Cardiac muscle cell (in vitro differentiated cells and primary cell): ENCODE data around the gene CATSPERD. TPM values are rescaled to one million over a fixed set of nuclear protein-coding genes. Genes with fewer than 3 reads are reported as not detected.

ENCODE experiments used
- DNase-seq, 2 donors: peaks; one replicate each; pipeline versions ENCODE4 v3.0.0 to v3.0.0-alpha.2; 2010 to 2017; ENCODE audit warnings: low read depth in 1 of 2, low spot score in 1 of 2
- H3K27ac ChIP-seq: fragments of 200-600 bp; sonication (generic); 2 replicates; pipeline ENCODE4 v1.5.1; 2016
- H3K27me3 ChIP-seq: fragments of 200-600 bp; sonication (generic); 2 replicates; pipeline ENCODE4 v1.6.0; 2016; ENCODE audit warnings: control low read depth
- H3K36me3 ChIP-seq: fragments of 200-600 bp; sonication (generic); 2 replicates; pipeline ENCODE4 v1.5.1; 2016; ENCODE audit warnings: control low read depth
- H3K4me1 ChIP-seq: fragments of 200-600 bp; sonication (generic); 2 replicates; pipeline ENCODE4 v1.8.1; 2017; ENCODE audit warnings: low read depth, mild to moderate bottlenecking, mixed run types
- H3K4me3 ChIP-seq: fragments of 200-600 bp; sonication (generic); 2 replicates; pipeline ENCODE4 v1.5.1; 2016; ENCODE audit warnings: mild to moderate bottlenecking
- H3K9me3 ChIP-seq: fragments of 200-600 bp; sonication (generic); 2 replicates; pipeline ENCODE4 v1.5.1; 2017; ENCODE audit warnings: low read depth, mild to moderate bottlenecking, control low read depth
- CTCF ChIP-seq: IDR thresholded peaks from 2 replicates; pipeline ENCODE4 v1.5.1; 2012; ENCODE audit warnings: low read depth, mild to moderate bottlenecking, low read length
- polyA plus RNA-seq: library from polyadenylated mRNA; unstranded; fragments of >200 nt; fragmentation: Nextera tagmentation; extraction: Ambion mirVana; gene quantifications from 2 replicates; pipeline ENCODE4 v1.2.1, GENCODE V29; 2016
- total RNA-seq: library from RNA; depleted of rRNA; stranded (reverse); fragments of >200 nt; gene quantifications from 2 replicates; pipeline ENCODE4 v1.2.3, GENCODE V29; 2016

CATSPERD gene
- total and polyA plus RNA-seq, 2 experiments from 2014 or later: not detected

DNA sequence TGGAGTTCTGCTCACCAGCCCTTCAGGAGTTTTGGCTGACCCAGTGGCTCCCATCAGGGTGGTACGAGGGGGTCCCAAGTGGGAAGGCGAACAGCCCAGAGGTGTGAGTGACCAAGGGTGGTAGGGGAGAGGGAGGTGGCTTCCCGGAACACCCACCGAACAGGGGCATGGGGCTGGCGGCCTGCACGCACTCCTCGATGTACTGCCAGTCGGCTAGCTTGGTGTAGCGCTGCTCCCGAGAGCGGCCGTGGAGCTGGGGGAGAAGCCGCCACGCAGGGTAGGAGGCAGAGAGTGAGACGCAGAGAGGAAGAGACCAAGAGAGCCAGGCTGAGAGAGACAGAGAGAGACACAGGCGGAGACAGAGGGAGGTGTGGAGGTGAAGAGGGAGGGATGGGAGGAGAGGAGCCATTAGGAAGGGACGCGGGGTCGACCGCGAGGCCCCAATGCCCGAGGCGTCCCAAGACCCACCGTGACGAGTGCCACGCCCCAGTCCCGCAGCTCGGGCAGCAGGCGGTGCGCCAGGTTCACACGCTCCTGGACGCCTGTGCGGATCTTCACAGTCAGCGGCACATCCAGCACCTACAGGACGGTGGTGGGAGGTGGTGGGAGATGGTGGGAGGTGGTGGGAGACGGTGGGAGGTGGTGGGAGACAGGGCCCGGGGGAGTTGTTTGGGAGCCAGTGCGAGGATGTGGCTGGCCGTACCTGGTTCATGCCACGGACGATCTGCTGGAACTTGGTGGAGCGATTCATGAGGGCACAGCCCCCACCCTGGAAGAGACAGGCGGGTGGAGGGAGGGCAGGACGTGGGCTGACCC is 66.4 kb downstream of the CATSPERD start:
- H3K36me3 ChIP-seq: peaks cover 16% of the 10 kb centered on the region
- no peak overlapping the region for H3K4me3 ChIP-seq
- no peaks in the 10 kb centered on the region for H3K4me1 ChIP-seq
- DNase-seq: no peak
- H3K27ac ChIP-seq: no peak overlapping the region
- no peaks in the 10 kb centered on the region for H3K27me3 ChIP-seq
- no peak for TF ChIP-seq CTCF
- no peaks in the 10 kb centered on the region for H3K9me3 ChIP-seq

GRCh38 chr19:5787409-5788182 is 67.2 kb downstream of the CATSPERD start:
- no peaks in the 10 kb centered on the region for H3K4me1 ChIP-seq
- H3K27ac ChIP-seq: no peak overlapping the region
- H3K36me3 ChIP-seq: peaks cover 16% of the 10 kb centered on the region
- H3K9me3 ChIP-seq: no peaks in the 10 kb centered on the region
- H3K4me3 ChIP-seq: no peak overlapping the region
- DNase-seq: no peak
- H3K27me3 ChIP-seq: no peaks in the 10 kb centered on the region
- no peak for TF ChIP-seq CTCF

DNA sequence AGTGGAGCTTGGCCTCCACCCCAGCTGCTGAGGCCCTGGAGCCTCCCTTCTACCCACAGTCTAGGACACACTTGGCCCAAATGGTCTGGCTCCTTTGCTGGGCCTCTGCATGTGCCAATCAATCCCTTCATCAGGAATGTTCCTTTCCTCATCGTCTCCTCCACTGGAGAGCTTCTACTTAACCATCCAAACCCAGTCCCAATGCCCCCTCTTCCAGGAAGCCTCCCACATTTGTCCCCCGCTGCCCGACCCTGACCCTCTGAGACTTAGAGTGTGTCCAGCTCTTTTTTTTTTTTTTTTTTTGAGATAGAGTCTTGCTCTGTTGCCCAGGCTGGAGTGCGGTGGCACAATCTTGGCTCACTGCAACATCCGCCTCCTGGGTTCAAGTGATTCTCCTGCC is 68.0 kb downstream of the CATSPERD start:
- Histone ChIP-seq H3K4me3 (no peak overlapping the region), H3K27ac (no peak overlapping the region), H3K36me3 (peaks cover 16% of the 10 kb centered on the region), H3K27me3 (no peaks in the 10 kb centered on the region), H3K4me1 (no peaks in the 10 kb centered on the region), H3K9me3 (no peaks in the 10 kb centered on the region)
- DNase-seq: no peak
- TF ChIP-seq CTCF: no peak

GRCh38 chr19:5789351-5789761 is 68.9 kb downstream of the CATSPERD start:
- Histone ChIP-seq H3K4me3 (no peak overlapping the region), H3K36me3 (peaks cover 16% of the 10 kb centered on the region), H3K9me3 (no peaks in the 10 kb centered on the region), H3K27ac (no peak overlapping the region), H3K27me3 (no peaks in the 10 kb centered on the region), H3K4me1 (no peaks in the 10 kb centered on the region)
- no peak for DNase-seq
- TF ChIP-seq CTCF: no peak

DNA sequence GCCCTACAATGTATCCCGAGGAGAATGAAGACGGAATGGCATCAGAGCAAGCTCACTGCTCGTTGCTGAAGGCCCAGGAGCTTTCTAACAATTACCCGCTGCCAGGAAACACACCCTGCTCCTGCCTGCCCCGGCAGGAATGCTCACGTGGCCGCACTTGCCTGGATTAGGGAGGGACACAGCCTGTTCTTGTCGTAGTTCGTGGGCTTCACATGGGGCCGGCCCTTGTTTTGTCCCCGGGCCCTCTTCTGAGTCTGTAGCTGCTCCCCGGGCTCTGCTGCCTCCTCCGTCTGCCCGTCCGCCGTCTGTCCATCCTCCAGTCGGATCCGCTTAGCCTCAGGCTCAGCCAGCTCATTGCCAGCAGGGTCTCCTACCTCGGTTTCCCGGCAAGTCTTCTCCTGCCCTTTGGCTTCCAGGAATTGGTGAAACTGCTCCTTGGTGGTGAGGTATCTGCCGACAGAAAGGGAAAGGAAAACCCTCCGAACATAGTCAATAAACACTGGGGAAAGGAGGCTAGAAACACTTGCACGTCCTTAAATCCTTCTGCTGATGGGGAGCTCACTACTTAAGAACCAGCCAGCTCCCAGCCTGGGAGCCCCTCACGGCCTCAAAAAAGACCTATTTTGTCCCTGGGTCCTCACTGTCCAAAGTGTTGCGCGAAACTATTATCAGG is 69.6 kb downstream of the CATSPERD start:
- H3K27me3 ChIP-seq: no peaks in the 10 kb centered on the region
- TF ChIP-seq CTCF: no peak
- no peak overlapping the region for H3K27ac ChIP-seq
- no peaks in the 10 kb centered on the region for H3K9me3 ChIP-seq
- H3K4me1 ChIP-seq: no peaks in the 10 kb centered on the region
- DNase-seq: no peak
- H3K36me3 ChIP-seq: peaks cover 16% of the 10 kb centered on the region
- peak overlapping the region; percentile 19 for H3K4me3 ChIP-seq
